ENCODE data around the gene SLC25A28.

DNA sequence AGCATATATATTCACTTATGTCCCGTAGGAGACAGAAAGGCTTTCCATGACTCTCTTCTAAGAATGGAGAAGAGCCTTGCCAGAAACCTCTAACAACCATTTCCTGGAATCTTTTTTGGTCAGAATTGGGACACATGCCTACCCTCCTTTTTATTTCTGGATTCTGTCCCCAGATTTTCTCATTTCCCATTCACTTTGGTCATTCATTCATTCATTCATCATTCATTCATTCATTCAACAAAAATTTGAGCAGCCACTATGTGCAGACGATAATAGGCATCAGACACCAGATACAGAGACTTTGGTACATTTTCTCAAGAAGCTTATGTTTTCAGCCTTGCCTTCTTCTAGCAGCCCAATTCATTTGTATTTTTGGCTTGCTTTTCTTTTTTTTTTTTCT is 45.1 kb upstream of the SLC25A28 start:
- TF ChIP-seq, protein P1, sequence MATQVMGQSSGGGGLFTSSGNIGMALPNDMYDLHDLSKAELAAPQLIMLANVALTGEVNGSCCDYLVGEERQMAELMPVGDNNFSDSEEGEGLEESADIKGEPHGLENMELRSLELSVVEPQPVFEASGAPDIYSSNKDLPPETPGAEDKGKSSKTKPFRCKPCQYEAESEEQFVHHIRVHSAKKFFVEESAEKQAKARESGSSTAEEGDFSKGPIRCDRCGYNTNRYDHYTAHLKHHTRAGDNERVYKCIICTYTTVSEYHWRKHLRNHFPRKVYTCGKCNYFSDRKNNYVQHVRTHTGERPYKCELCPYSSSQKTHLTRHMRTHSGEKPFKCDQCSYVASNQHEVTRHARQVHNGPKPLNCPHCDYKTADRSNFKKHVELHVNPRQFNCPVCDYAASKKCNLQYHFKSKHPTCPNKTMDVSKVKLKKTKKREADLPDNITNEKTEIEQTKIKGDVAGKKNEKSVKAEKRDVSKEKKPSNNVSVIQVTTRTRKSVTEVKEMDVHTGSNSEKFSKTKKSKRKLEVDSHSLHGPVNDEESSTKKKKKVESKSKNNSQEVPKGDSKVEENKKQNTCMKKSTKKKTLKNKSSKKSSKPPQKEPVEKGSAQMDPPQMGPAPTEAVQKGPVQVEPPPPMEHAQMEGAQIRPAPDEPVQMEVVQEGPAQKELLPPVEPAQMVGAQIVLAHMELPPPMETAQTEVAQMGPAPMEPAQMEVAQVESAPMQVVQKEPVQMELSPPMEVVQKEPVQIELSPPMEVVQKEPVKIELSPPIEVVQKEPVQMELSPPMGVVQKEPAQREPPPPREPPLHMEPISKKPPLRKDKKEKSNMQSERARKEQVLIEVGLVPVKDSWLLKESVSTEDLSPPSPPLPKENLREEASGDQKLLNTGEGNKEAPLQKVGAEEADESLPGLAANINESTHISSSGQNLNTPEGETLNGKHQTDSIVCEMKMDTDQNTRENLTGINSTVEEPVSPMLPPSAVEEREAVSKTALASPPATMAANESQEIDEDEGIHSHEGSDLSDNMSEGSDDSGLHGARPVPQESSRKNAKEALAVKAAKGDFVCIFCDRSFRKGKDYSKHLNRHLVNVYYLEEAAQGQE (IDR thresholded peaks at IDR 0.05; ENCODE audit: insufficient read depth in 1 of 2, low read depth in 2 of 2, low read length in 1 of 2) = no peak
- TF ChIP-seq, protein P2, sequence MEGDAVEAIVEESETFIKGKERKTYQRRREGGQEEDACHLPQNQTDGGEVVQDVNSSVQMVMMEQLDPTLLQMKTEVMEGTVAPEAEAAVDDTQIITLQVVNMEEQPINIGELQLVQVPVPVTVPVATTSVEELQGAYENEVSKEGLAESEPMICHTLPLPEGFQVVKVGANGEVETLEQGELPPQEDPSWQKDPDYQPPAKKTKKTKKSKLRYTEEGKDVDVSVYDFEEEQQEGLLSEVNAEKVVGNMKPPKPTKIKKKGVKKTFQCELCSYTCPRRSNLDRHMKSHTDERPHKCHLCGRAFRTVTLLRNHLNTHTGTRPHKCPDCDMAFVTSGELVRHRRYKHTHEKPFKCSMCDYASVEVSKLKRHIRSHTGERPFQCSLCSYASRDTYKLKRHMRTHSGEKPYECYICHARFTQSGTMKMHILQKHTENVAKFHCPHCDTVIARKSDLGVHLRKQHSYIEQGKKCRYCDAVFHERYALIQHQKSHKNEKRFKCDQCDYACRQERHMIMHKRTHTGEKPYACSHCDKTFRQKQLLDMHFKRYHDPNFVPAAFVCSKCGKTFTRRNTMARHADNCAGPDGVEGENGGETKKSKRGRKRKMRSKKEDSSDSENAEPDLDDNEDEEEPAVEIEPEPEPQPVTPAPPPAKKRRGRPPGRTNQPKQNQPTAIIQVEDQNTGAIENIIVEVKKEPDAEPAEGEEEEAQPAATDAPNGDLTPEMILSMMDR (IDR thresholded peaks at IDR 0.05) = no peak
- TF ChIP-seq TCF7L2 (IDR thresholded peaks at IDR 0.05; ENCODE audit: low read depth, low read length) (no peak), SIN3A (IDR thresholded peaks at IDR 0.05; ENCODE audit: borderline replicate concordance, insufficient read depth, low read depth, low read length) (no peak)

Measured in Panc1 (cell line).